ENCODE results near the gene MYLK. TPM values are rescaled to one million over a fixed set of nuclear protein-coding genes. Genes with fewer than 3 reads are reported as not detected.

Gene MYLK
- total and polyA plus RNA-seq, 9 of the 15 experiments (the other 6 are each of a cell fraction or from before 2014, with no cell fraction given) = 0.11 to 0.53 (median 0.18) TPM; not detected in 2

- TF ChIP-seq ZNF518B (CRISPR knock-in tag; IDR thresholded peaks at IDR 0.05) (no peak), POLR3A (IDR thresholded peaks at IDR 0.05; ENCODE audit: borderline replicate concordance, extremely low read depth, insufficient read depth, insufficient read length) (no peak), ZNF778 (CRISPR knock-in tag; IDR thresholded peaks at IDR 0.05) (no peak), HDAC1 (IDR thresholded peaks at IDR 0.05) (no peak), GABPA (tag; conservative IDR thresholded peaks at IDR 0.05; ENCODE audit: low read depth) (no peak), MCM2 (IDR thresholded peaks at IDR 0.05; ENCODE audit: low read depth) (no peak)
- TF ChIP-seq, protein P1, sequence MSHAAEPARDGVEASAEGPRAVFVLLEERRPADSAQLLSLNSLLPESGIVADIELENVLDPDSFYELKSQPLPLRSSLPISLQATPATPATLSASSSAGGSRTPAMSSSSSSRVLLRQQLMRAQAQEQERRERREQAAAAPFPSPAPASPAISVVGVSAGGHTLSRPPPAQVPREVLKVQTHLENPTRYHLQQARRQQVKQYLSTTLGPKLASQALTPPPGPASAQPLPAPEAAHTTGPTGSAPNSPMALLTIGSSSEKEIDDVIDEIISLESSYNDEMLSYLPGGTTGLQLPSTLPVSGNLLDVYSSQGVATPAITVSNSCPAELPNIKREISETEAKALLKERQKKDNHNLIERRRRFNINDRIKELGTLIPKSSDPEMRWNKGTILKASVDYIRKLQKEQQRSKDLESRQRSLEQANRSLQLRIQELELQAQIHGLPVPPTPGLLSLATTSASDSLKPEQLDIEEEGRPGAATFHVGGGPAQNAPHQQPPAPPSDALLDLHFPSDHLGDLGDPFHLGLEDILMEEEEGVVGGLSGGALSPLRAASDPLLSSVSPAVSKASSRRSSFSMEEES (CRISPR knock-in tag; IDR thresholded peaks at IDR 0.05) = no peak
- TF ChIP-seq, protein P2, sequence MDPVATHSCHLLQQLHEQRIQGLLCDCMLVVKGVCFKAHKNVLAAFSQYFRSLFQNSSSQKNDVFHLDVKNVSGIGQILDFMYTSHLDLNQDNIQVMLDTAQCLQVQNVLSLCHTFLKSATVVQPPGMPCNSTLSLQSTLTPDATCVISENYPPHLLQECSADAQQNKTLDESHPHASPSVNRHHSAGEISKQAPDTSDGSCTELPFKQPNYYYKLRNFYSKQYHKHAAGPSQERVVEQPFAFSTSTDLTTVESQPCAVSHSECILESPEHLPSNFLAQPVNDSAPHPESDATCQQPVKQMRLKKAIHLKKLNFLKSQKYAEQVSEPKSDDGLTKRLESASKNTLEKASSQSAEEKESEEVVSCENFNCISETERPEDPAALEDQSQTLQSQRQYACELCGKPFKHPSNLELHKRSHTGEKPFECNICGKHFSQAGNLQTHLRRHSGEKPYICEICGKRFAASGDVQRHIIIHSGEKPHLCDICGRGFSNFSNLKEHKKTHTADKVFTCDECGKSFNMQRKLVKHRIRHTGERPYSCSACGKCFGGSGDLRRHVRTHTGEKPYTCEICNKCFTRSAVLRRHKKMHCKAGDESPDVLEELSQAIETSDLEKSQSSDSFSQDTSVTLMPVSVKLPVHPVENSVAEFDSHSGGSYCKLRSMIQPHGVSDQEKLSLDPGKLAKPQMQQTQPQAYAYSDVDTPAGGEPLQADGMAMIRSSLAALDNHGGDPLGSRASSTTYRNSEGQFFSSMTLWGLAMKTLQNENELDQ (CRISPR knock-in tag; IDR thresholded peaks at IDR 0.05; ENCODE audit: borderline replicate concordance) = no peak
Observed at GRCh38 chr3:123801474-123801873, 82.7 kb downstream of the MYLK start (continued).

Measured in K562 (cell line).